OCI-LY3 (cell line): ENCODE results near the gene UGT3A2.

ENCODE experiments used
- H2AFZ ChIP-seq: fragments of 200-600, 300-600 bp; shearing (Covaris generic); 2 replicates; pipeline ENCODE4 v1.6.0; 2014; ENCODE audit warnings: antibody characterized with exemption, low read depth, low read length
- H3K27ac ChIP-seq: fragments of 200-600, 300-600 bp; sonication (generic); 2 replicates; pipeline ENCODE4 v1.5.1; 2014; ENCODE audit warnings: mild to moderate bottlenecking, low read length, moderate library complexity, mixed read lengths
- H3K27me3 ChIP-seq: fragments of 200-600, 300-600 bp; sonication (generic); 2 replicates; pipeline ENCODE4 v1.6.1; 2014; ENCODE audit warnings: low read depth, low read length, mixed read lengths
- H3K36me3 ChIP-seq: fragments of 200-600, 300-600 bp; sonication (generic); replicated peaks from 2 replicates; pipeline ENCODE3; 2014; ENCODE audit warnings: low read depth, low read length, mixed read lengths
- H3K4me1 ChIP-seq: fragments of 300-600, 200-600 bp; sonication (generic); 2 replicates; pipeline ENCODE4 v1.6.1; 2014; ENCODE audit warnings: low read length, mixed read lengths
- H3K4me2 ChIP-seq: fragments of 200-600, 300-600 bp; sonication (generic); 2 replicates; pipeline ENCODE4 v1.6.1; 2014; ENCODE audit warnings: low read length, mixed read lengths
- H3K4me3 ChIP-seq: fragments of 300-600, 200-600 bp; sonication (generic); 2 replicates; pipeline ENCODE4 v1.5.1; 2014; ENCODE audit warnings: antibody characterized with exemption, mild to moderate bottlenecking, low read length, moderate library complexity
- H3K79me2 ChIP-seq: fragments of 300-600, 200-600 bp; shearing (Covaris generic); 2 replicates; pipeline ENCODE4 v1.6.1; 2014; ENCODE audit warnings: mild to moderate bottlenecking, low read length, mixed read lengths
- H3K9ac ChIP-seq: fragments of 300-600, 200-600 bp; shearing (Covaris generic); 2 replicates; pipeline ENCODE4 v1.6.0; 2014; ENCODE audit warnings: mild to moderate bottlenecking, low read length, moderate library complexity
- H3K9me3 ChIP-seq: fragments of 200-600, 300-600 bp; shearing (Covaris generic); 2 replicates; pipeline ENCODE4 v1.6.1; 2014; ENCODE audit warnings: low read length, mixed read lengths; ENCODE audit not compliant: insufficient read depth
- H4K20me1 ChIP-seq: fragments of 200-600, 300-600 bp; sonication (generic); 2 replicates; pipeline ENCODE4 v1.6.1; 2016; ENCODE audit warnings: low read length, mixed read lengths; ENCODE audit not compliant: insufficient read depth
- CTCF ChIP-seq: fragments of 200-600, 300-600 bp; sonication (generic); IDR thresholded peaks from 2 replicates; pipeline ENCODE4 v1.5.1; 2014; ENCODE audit warnings: antibody characterized with exemption, low read length, low read depth
- EZH2phosphoT487 ChIP-seq: fragments of 200-600 bp; shearing (Covaris generic); IDR thresholded peaks from 2 replicates; pipeline ENCODE4 v1.6.1; 2018; ENCODE audit warnings: antibody characterized with exemption, mixed run types, low read depth

The UGT3A2 gene

GRCh38 chr5:36052538-36052937, 14.1 kb downstream of the UGT3A2 start:
- H3K79me2 ChIP-seq: no peaks in the 10 kb centered on the region
- no peaks in the 10 kb centered on the region for H3K36me3 ChIP-seq
- no peaks in the 10 kb centered on the region for H3K9me3 ChIP-seq
- H3K4me2 ChIP-seq: no peak overlapping the region
- no peaks in the 10 kb centered on the region for H3K4me1 ChIP-seq
- no peak overlapping the region for H3K9ac ChIP-seq
- no peak overlapping the region for H2AFZ ChIP-seq
- H4K20me1 ChIP-seq: no peaks in the 10 kb centered on the region
- peaks cover 5% of the 10 kb centered on the region; the same call in 1 of the 2 replicates for H3K27me3 ChIP-seq
- TF ChIP-seq CTCF: no peak
- TF ChIP-seq EZH2phosphoT487: no peak
- no peak overlapping the region for H3K27ac ChIP-seq
- H3K4me3 ChIP-seq: no peak overlapping the region

DNA sequence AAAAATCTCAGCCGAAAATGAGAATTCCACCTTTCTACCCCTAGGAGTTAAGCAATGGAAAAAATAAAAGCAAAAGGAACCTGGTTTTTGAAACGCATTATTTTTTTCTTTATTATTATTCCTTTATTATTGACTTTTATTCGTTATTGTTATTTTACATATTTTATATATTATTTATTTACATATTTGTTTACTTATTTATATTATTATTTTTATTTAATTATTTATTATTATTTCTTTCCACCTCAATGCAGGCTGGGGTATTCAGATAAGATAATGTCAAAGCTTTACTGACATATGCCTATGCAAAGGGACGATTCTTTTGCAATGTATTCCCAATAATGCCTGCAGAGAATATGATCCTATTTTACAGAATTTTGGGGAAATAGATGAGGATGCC, 16.7 kb downstream of the UGT3A2 start:
- Histone ChIP-seq H4K20me1 (no peaks in the 10 kb centered on the region), H3K79me2 (no peaks in the 10 kb centered on the region), H2AFZ (no peak overlapping the region)

GRCh38 chr5:36047384-36048160, 19.1 kb downstream of the UGT3A2 start:
- Histone ChIP-seq H3K4me1 (no peaks in the 10 kb centered on the region), H3K9me3 (no peaks in the 10 kb centered on the region), H3K79me2 (no peaks in the 10 kb centered on the region), H2AFZ (no peak overlapping the region), H3K4me3 (no peak overlapping the region), H3K27ac (no peak overlapping the region), H3K36me3 (no peaks in the 10 kb centered on the region), H3K9ac (no peak overlapping the region), H3K4me2 (no peak overlapping the region), H4K20me1 (no peaks in the 10 kb centered on the region), H3K27me3 (no peaks in the 10 kb centered on the region)
- TF ChIP-seq CTCF: no peak
- TF ChIP-seq EZH2phosphoT487: no peak

More for the DNA sequence above, 16.7 kb downstream of the UGT3A2 start:
- no peak overlapping the region for H3K27ac ChIP-seq
- no peaks in the 10 kb centered on the region for H3K27me3 ChIP-seq
- no peaks in the 10 kb centered on the region for H3K36me3 ChIP-seq
- no peaks in the 10 kb centered on the region for H3K9me3 ChIP-seq
- no peak overlapping the region for H3K4me2 ChIP-seq
- H3K9ac ChIP-seq: no peak overlapping the region
- H3K4me1 ChIP-seq: no peaks in the 10 kb centered on the region
- no peak for TF ChIP-seq EZH2phosphoT487
- no peak overlapping the region for H3K4me3 ChIP-seq

GRCh38 chr5:36045895-36046294, 20.8 kb downstream of the UGT3A2 start:
- Histone ChIP-seq H3K79me2 (no peaks in the 10 kb centered on the region), H3K4me3 (no peak overlapping the region), H3K4me2 (no peak overlapping the region), H3K4me1 (no peaks in the 10 kb centered on the region), H4K20me1 (no peaks in the 10 kb centered on the region), H2AFZ (no peak overlapping the region), H3K9ac (no peak overlapping the region), H3K9me3 (no peaks in the 10 kb centered on the region), H3K27me3 (no peaks in the 10 kb centered on the region), H3K27ac (no peak overlapping the region), H3K36me3 (no peaks in the 10 kb centered on the region)
- no peak for TF ChIP-seq CTCF
- TF ChIP-seq EZH2phosphoT487: no peak
